OCI-M2 (cell line): Measurements from ENCODE around the gene SAMD10.
"Not testable (repeated sequence)": the region's sequence is repeated elsewhere in the genome, so short reads cannot be mapped to it uniquely, and the experiment has no call there.

Experiments used
- DNase-seq: peaks from one replicate; lab custom pipeline; 2025; ENCODE audit not compliant: unreplicated experiment; lab: John Stamatoyannopoulos, UW

SAMD10 gene

GRCh38 chr20:63942969-63943807 lies 36.3 kb downstream of the SAMD10 start:
- no peak for DNase-seq

DNA sequence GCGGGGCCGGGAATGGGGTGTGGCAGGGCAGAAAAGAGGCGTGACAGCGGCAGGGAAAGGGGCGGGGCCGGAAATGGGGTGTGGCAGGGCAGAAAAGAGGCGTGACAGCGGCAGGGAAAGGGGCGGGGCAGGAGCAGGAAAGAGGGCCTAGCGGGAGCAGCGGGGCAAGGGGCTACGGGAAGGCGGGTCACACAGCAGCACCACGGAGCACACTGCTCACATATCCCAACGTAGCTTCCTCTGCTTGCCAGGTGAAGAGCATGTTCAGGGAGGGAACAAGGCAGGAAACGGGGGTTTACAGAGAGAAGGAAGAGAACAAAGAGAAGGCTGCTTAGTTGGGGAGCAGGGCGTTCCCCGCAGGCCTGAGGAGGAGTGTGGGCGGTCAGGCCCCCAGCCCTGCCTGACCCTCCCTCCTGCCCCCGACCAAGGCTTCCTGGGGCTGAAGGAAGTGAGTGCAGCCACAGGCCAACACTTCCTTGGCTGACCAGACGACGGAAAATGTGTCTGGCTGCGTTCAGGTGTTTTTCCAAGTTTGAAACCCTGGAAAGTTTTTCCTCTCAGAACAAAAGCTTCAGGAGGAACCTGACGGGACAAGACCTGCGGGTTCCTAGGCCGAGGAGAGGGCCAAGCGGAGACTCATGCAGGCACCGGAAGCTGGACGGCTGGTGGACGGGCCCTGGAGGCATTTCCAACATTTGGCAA lies 37.0 kb downstream of the SAMD10 start:
- DNase-seq: no peak

DNA sequence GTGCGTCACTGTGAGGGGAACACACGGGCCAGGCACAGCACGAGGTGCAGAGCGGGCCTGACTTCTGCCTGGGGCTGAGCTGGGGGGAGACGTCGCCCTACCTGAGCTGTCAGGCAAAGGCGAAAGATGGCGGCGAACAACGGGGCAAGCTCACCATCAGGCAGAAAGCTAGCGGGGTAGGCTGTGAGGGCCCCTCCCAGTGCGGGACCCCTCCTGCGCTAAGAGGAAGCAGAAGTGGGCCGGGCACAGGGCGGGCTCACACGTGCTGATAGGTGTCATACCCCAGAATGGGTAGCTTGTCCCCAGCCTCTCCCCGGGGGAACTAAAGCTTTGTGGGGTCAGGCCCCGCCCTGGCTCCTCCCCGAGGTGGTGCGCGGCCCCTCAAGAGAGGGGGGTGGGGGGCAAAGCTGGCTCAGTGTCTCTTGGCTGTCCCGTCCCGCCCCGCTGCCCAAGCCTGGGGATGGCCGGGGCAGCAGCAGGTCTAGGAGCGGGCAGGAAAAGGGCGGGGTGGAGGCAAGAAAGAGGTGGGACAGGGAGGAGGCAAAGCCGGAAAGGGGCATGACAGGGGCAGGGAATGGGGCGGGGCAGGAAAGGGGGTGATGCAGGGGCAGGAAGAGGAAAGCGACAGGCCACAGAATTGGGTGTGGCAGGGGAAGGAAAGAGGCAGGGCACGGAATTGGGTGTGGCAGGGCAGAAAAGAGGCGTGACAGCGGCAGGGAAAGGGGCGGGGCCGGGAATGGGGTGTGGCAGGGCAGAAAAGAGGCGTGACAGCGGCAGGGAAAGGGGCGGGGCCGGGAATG lies 38.0 kb downstream of the SAMD10 start:
- no peak for DNase-seq

GRCh38 chr20:63940472-63941266 lies 38.8 kb downstream of the SAMD10 start:
- DNase-seq: no peak

GRCh38 chr20:63940071-63940471 lies 39.4 kb downstream of the SAMD10 start:
- no peak for DNase-seq

DNA sequence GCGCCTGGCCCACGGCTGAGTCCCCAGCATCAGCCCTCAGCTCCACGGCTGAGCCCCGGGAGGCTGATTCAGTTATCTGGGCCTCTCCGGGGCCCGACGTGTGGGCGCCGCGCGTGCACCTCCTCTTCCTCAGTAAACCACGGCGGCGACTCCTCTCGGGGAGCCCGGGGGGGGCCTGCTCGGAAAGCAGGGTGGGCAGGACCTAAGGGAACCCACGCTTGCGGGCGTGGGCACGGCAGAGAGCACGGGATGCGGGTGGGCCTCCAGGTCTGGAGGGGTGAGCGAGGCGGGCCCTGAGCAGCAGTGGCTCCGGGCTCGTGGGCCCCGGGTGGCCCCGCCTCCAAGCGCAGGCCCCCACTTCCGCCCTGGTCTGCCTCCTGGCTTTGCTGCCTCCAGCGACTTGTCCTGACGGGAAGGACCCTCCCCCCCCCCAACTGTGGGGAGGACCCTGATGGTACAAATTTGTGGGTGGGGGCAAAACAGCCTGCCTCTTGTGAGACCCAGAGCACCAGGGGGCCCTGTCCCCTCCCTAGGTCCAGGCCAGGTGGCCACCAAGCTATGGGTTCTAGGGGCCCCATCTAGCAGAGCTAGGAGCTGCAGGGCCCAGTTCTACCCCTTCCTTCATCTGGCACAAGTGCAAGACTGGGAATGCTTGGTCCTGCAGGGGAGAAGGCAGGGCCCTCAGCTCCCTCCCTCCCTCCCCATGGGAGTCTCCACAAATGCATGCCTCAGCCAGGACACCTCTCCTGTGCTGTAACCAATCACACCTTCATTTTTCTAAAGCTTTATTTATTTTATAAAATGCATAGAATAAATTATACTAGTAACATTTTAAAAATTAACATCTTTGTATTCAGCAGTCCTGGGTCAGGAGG lies 40.1 kb downstream of the SAMD10 start:
- no peak for DNase-seq

DNA sequence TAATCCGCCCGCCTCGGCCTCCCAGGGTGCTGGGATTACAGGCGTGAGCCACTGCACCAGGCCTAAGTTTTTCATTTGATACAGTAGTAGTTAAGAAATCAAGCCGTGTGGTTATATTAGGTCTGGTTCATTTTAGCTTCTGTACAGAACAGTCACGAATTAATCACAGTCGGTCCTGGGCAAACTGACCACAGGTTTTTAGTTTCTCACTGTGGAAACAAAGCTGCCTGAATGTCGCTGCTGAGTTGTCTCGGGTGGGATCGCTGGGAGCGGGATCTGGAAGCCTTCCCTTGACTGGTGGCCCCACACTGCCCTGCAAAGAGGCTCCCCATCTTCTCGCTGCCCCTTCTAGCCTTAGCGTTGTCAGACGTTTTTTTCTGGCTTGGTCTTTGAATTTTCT lies 41.8 kb downstream of the SAMD10 start:
- DNase-seq: no peak

- no peak for DNase-seq
These were observed 44.0 kb downstream of the SAMD10 start for GRCh38 chr20:63935447-63935846.

- no peak for DNase-seq
These were observed 45.0 kb downstream of the SAMD10 start for GRCh38 chr20:63934271-63935068.

GRCh38 chr20:63933646-63934045 lies 45.8 kb downstream of the SAMD10 start:
- no peak for DNase-seq

GRCh38 chr20:63932606-63933160 lies 46.8 kb downstream of the SAMD10 start:
- no peak for DNase-seq

GRCh38 chr20:63931735-63932134 lies 47.7 kb downstream of the SAMD10 start:
- no peak for DNase-seq

DNA sequence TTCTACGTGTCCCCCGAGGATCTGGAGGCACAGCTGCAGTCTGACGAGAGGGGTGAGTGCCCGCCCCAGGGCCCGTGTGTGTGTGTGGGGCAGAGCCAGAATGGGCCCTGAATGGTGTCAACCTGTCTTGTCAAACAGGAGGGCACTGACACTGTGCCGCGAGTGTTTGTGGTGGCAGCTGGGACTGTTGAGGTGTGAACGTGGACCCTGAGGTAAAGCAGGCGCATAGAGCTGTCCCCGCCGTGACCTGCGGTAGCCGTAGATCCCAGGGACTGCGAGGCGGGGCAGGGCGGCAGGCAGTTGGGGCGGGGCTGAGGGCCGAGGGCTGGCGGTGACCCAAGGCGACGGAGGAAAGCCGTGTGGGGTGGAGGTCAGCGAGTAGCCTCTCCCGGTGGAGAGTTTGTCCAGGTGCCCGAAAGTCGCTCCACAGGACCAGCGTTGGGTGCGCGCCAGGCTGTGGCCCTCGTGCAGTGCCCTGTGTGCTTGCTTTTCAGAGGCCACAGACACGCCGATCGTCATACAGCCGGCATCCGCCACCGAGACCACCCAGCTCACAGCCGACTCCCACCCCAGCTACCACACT lies 48.4 kb downstream of the SAMD10 start:
- DNase-seq: no peak

DNA sequence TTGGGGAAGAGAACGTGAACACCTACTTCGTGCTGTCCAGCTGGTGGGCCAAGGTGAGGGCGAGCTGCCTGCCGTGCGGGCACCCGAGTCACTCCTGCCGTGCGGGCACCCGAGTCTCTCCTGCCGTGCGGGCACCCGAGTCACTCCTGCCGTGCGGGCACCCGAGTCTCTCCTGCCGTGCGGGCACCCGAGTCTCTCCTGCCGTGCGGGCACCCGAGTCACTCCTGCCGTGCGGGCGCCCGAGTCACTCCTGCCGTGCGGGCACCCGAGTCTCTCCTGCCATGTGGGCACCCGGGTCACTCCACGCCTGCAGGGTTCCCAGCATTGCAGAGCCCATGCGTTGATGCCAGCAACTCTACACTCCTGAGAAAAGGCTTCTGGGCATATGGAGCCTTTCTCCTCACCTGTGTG lies 50.0 kb downstream of the SAMD10 start:
- DNase-seq: not testable (repeated sequence)

DNA sequence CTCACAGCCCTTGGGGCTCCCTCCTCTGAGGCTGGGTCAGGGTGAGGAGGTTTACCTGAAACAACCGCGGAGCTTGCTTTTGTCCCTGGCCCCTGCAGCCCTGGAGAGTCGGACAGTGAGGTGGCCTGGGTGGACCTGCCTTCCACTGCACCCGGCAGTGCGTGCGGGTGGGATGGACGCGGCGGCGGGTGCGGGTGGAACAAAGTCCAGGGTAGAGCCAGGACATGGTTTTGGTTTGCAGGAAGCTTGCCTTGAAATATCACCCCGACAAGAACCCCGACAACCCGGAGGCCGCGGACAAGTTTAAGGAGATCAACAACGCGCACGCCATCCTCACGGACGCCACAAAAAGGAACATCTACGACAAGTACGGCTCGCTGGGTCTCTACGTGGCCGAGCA lies 50.4 kb downstream of the SAMD10 start:
- DNase-seq: no peak

DNA sequence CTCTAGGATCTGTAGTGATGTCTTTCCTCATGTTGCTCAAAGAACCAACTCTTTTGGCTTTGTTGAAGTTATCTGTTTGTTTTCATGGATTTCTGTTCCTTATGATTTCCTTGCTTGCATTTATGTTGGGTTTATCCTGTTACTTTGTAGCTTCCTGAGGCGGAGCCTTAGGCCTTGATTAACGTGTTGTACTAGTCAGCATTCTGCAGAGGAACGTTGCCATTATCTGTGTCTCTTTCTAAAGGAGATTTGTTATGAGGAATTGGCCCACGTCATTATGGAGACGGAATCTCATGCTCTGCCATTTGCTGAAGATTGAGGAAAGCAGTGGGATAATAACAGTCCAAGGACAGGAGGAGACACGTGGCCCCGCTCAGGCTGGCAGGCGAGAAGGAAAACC lies 53.1 kb downstream of the SAMD10 start:
- no peak for DNase-seq

- no peak for DNase-seq
These were observed 55.2 kb downstream of the SAMD10 start for GRCh38 chr20:63924241-63924640.
